Neural progenitor cell (in vitro differentiated cells): ENCODE measurements around the gene MAN1A1.

ENCODE experiments used
- EZH2 ChIP-seq: fragments of 200-600 bp; sonication (generic); IDR thresholded peaks from 2 replicates; pipeline ENCODE4 v1.6.1; 2017; ENCODE audit warnings: antibody characterized with exemption, mild to moderate bottlenecking, moderate library complexity
- EZH2phosphoT487 ChIP-seq: fragments of 200-600 bp; sonication (generic); IDR thresholded peaks from 2 replicates; pipeline ENCODE4 v1.6.1; 2017; ENCODE audit warnings: antibody characterized with exemption
- TF ChIP-seq, protein P1 (sequence below): fragments of 200-600 bp; sonication (generic); IDR thresholded peaks from 2 replicates; pipeline ENCODE4 v1.5.1; 2017; ENCODE audit warnings: antibody characterized with exemption, mild to moderate bottlenecking

- TF ChIP-seq, protein P1, sequence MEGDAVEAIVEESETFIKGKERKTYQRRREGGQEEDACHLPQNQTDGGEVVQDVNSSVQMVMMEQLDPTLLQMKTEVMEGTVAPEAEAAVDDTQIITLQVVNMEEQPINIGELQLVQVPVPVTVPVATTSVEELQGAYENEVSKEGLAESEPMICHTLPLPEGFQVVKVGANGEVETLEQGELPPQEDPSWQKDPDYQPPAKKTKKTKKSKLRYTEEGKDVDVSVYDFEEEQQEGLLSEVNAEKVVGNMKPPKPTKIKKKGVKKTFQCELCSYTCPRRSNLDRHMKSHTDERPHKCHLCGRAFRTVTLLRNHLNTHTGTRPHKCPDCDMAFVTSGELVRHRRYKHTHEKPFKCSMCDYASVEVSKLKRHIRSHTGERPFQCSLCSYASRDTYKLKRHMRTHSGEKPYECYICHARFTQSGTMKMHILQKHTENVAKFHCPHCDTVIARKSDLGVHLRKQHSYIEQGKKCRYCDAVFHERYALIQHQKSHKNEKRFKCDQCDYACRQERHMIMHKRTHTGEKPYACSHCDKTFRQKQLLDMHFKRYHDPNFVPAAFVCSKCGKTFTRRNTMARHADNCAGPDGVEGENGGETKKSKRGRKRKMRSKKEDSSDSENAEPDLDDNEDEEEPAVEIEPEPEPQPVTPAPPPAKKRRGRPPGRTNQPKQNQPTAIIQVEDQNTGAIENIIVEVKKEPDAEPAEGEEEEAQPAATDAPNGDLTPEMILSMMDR: no peak
- TF ChIP-seq EZH2 (no peak), EZH2phosphoT487 (no peak)
Observed at GRCh38 chr6:119195204-119195603, 154.4 kb downstream of the MAN1A1 start.
